Dedifferentiated amniotic fluid mesenchymal stem cell (primary cell): ENCODE results near the gene ZDHHC9.
A peak's percentile ranks its signal among the peaks of the same experiment; 100 is the strongest.
"Not testable (repeated sequence)": the region's sequence is repeated elsewhere in the genome, so short reads cannot be mapped to it uniquely, and the experiment has no call there.

Experiments
- DNase-seq: peaks from one replicate; pipeline ENCODE4 v3.0.0-alpha.2; 2016; ENCODE audit errors: extremely low spot score

The ZDHHC9 gene

DNA sequence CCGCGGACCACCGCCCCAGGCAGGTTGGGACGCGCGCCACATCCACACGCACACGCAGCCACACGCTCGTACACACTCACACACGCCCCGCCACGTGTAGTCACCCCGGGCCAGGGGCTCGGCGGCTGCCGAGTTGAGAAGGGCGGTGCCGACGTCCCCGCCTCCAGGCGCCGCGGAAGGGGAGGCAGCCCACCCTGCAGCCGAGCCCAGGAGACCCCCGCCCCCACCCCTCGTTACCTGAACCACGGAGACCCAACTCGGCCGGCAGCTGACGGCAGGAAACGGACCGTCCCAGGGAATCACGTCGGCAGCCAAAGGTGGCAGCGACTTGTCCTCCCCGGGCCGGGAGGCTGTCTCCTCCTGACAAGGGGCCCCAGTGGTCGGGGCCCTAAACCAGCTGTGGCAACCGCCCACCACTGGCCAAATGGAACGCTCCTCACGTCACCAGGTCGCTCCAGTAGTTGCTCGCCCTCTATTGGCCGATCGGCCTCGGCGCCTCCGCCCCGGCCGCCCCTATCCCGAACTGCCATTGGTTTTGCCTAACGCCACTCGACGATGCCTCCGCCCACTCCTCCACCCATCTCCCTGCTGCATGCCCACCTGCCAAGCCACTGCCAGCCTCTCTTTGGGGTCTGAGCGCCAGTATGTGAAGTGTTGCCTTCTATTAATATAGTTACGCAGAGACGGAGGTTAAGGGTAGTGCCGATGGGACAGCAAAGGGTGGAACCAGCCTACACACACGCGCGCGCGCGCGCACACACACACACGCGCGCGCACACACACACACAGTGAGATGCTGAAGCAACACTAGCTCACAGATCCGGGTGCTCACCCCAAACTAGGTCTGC, at the start of gene ZDHHC9:
Gene ZDHHC9 (minus strand): TSS at position 428 of the 848 bp plus-strand sequence. CDS start 1,941 bp downstream, outside the sequence.
- DNase-seq: peak; percentile 89

DNA sequence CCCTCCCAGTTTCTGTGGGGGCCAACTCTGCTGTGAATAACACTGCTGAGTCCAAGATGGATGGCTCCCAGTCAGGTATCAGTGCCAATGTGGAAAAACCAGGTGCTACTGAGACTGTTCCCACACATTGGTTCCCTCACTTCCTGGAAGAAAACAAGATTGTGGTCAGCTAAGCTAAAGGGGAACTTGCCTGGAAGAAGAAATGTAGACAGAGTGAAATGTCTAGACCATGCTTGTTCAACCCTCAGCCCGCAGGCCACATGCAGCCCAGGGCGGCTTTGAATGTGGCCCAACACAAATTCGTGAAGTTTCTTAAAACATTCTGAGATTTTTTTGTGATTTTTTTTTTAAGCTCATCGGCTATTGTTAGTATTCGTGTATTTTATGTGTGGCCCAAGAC, 33.7 kb upstream of the ZDHHC9 start:
- no peak for DNase-seq

DNA sequence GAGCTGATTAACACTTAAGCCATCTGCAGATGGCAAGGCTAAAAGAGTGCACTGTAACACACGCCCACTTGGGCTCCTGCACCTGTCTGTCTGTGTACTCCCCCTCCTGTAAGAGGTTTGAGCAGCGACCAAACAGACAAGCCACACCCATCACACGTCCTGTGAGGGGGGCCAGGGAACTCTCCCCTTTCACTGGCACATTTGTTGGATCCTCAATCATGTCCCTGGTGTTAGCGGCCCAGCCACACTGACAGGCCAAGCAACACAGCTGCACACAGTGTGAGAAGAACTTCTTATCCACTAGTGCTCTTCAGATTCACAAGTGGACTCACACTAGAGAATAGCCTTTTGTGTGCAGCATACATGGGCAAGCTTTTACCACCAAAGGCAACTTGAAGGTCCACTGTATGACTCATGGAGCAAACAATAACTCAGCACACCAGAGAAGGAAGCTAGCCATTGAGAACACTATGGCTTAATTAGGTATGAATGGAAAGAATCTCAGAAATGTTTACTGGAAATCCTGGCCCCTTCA, 33.2 kb upstream of the ZDHHC9 start:
- no peak for DNase-seq

DNA sequence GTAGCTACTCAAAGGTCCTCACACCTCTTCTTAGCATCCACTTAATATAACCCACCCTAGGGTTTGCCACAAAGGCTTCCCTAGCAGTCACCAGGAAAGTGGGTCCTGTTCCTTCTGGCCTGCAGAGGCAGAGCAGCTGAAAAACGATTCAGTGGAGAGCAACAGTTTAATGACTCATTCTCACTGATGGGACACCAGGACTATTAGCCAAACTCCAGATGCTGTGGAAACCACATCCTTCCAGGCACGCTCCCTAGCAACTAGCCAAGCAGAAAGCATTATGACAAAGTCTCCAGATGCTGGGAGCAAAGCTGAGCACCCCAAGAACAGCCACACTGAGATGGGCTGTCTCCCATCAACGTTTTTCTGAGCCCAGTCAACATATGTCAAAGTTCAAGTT, 32.0 kb upstream of the ZDHHC9 start:
- no peak for DNase-seq

DNA sequence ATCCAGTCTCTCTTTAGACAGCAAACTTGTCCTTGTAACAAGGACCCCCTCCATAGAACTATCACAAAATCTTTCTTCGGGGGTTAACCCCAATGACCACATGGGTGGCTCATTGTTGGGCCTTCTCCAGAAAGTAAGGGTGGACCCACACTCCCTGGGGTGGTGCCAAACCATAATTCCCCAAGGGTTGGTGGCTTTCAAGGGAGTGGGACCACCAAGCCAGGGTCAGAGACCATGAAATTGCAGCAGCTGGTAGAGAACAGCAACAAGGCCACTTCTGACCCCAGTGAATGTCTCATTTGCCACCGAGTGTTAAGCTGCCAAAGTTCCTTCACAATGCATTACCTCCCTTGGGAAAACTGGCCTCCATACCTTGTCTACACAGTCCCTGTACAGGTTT, 28.8 kb upstream of the ZDHHC9 start:
- DNase-seq: no peak

DNA sequence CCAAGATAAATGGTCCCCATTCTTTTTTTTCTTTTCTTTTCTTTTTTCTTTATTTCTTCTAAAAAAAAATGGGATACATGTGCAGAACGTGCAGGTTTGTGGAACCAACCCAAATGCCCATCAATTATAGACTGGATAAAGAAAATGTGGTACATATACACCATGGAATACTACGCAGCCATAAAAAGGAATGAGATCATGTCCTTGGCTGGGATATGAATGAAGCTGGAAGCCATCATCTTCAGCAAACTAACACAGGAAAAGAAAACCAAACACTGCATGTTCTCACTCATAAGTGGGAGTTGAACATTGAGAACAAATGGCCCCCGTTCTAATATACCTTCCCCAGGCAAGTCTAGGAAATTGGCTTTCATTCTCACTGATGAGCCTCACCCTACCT, 22.6 kb upstream of the ZDHHC9 start:
- not testable (repeated sequence) for DNase-seq

DNA sequence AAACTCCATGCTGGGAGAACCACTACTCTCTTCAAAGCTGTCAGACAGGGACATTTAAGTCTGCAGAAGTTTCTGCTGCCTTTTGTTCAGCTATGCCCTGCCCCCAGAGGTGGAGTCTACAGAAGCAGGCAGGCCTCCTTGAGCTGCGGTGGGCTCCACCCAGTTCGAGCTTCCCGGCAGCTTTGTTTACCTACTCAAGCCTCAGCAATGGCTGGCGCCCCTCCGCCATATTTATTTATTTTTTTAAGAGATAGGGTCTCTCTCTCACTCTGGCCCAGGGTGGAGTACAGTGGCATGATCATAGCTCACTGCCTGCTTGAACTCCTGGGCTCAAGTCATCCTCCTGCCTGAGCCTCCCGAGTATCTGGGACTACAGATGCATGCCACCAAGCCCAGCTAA, 15.4 kb upstream of the ZDHHC9 start:
- DNase-seq: not testable (repeated sequence)

DNA sequence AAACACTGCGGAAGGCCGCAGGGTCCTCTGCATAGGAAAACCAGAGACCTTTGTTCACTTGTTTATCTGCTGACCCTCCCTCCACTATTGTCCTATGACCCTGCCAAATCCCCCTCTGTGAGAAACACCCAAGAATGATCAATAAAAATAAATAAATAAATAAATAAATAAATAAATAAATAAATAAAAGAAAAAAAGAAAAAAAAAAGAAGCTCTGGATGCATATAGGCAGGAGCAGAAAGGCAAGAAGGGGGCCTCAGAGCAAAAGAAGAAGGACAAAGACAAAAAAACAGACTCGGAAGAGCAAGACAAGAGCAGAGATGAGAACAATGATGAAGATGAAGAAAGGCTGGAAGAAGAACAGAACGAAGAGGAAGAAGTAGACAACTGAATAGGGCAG, 8.1 kb upstream of the ZDHHC9 start:
- not testable (repeated sequence) for DNase-seq

DNA sequence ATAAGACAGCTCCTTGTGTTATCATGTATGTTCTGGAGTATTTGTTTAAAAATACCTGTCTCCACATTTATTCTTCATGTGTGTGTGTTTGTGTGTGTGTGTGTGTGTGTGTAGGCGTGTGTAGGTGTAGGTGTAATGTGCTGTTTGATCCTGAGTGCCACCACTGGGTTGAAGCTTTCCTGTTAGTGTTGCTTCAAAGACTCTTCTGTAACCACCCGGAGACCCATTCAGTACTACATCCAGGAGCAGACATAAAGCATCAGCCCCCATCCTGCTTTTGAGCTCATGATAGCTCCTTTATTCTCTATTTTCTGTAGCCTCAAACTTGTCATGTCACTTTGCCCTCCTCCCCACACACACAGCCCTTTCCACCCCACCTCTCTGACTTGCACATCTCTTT, 3.0 kb upstream of the ZDHHC9 start:
- no peak for DNase-seq

DNA sequence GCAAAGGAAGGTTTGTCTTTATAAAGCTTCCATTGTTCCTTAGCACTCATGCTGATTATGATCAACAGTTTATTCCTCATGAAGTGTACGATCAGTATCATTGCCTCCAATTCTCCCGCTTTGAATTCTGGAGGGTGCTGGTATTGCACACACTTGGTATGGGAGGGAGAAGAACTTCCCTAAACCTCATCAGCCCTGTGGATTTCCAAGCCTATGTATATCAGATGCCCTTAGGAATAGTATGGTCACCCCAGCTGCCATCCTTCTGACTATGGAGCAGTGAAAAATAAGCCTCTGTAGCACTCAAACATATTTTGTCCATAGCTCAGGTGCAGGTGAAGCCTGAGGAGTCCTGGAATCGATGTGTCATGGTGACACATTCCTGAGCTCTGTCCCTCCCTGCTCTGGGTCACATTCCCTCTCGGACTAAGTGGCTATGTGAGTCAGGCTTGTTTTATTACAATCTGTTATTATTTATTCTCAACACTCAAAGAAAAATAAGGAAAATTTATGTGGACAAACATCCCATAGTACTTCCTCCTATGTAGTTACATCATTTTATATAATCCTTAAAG, 2.0 kb upstream of the ZDHHC9 start:
- no peak for DNase-seq

DNA sequence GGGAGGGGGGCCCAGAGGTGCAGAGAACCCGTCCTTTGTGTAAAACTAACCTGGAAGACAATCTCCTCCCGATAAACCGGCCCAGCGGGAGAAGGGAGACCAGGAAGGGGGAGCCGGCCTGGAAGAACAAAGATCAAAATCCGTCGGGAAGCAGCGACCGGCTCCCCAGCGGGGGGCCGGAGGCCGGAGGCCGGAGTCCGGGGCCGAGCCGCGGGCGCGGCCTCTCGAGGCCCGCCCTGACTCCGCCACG, 552 bp downstream of the ZDHHC9 start:
- DNase-seq: no peak

DNA sequence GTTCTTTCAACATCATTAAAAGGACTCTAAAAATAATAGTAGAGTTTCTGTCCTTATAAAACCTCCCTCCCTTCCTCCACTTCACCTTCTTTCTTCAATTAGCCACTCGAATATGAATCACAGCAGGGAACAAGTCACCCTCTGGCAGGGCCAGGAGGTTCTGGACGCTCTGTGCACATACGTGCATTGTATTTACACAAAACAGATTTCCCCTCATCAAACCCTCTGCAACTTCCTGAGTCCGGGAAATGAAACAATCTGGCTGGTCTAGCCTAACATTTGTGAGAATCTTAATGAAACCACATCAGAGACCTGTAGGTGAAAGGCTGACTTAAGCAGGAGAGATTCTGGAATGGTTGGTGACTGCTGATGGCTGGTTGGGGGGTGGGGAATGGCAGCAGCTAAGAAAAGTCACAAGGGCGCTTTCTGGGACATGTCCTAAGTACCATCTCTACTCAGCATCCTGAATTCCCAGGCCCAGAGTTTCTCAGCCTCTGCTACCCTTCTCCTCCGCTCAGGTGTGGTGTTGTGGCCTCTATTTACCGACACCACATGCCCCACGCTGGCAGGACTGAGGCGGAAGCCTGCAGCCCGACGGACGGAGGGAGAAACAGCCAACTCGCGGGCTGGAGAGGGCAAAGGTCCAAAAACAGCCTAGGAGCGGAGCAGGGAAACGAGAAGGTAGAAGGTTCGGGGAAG, 1.0 kb downstream of the ZDHHC9 start:
- no peak for DNase-seq

DNA sequence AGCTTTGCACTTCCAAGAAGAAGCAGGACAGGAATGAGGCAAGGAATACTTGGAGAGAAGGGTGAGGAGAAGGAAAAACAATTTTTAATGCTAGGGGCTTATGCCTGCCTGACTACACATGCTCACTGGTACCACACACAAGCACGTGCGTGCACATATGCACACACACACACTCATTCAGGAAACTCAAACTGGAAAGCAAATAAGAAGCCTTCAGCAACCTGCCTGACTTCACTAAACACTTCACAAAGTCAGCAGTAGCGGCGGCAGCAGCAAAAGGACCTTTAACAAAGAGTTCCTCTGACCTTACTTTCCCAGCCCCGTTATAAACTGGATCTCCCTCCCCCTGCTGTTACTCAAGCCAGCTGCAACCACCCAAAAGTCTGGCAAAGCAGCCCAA, 3.3 kb downstream of the ZDHHC9 start:
- DNase-seq: no peak

DNA sequence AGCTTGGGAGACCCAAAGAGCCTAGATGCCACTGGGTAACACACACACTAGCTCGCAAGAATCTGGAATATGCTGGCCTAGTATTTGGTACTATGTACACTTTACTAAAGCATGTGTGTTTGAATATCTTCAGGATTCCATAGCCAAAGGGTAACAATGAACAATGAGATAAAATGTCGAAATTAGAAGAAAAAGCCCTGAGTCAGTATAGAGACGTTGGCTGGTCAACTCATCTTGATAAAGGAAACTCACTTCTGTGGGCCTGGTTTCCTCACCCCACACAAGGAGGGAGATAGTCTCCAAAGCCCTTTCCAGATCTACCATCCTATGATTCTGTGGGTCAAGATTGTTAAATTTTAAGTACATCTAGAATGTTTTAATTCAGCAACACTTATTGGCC, 6.9 kb downstream of the ZDHHC9 start:
- no peak for DNase-seq

DNA sequence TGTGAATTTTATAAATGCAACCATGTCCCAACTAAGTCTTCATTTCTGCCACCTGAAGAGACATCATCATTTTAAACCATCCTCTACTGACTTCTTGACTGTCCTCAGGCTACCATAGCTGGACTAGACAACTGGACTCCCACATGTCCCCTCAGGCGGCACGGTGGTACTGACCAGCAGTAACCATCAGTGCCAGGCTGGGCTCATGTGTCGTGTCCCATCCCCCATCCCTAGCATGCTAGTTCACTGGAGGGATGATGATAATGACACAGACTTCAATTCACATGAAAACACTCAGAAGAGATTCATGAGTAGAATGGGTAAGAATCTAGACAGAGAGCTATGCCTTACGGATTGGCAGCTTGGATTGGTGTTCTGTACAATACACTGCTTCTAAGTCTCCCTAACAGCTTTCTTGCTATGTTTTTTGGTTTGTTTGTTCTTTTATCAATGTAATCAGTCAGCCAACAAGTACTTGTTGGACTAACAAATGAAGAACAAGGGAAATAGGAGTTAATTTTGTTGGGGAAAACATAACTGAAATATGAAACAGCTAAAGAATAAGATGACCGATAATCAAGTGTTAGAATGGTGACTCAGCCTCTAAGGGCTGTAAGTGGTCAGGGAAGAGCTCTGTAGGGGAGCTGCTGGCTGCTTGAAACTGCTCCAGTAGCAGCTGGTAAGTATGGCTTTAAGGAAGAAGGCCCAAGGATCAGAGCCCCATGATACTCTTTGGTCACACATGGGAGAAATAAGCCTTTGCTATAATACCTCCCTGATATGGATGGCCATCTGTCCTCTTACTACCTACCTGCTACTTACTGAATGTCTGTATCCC, 10.3 kb downstream of the ZDHHC9 start:
- no peak for DNase-seq

DNA sequence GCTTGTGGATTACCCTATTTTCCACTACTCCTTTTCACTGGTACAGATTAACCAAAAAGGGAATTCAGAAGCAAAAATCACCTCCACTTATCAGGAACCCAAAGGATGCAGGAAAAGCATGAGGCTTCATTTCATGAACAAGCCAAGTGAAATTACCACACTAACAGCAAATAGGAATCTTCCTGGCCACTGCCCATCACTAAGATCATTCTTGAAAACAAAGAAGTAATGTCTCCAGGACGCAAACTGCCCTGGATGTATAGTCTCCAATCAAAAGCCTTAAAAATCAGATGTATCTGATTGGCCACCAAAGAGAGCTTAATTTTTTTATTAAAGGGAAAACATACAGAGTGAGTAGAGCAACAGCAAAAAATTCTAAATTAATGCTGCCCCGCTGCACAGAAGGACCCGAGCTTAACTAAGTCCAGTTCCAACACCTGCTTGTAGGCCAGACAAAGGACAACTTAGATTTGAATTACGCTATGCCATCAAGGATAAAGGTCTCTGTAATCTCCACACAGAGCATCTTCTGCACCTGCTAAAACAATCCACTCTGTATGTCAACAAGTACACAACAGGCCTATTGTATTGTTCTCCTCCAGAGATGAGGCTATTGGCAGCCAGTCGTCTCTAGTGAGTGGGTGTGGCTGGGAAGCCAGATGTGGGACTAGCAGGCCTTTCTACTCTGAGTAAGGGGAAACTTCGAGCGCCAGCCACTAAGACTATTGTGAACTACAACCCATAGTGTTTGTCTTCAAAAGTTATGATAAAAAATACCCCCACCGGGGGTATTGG, 12.4 kb downstream of the ZDHHC9 start:
- no peak for DNase-seq

DNA sequence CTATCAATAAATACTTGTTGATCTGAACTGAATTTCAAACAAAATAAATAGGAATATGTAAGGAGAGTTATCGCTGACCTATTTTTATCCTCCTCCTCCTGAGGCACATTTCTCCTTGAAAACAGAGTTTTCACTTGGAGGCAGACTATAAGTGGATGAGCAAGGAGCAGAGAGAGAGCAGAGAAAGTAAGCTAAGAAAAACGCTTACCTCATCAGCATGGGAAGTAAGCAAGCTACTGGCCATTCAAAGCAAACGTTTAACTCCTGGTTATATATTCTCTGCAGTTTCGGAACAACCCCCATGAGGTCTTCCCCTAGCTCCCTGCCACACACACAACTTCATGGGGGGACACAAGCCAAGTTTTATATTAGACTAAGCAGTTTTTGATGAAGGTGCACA, 13.2 kb downstream of the ZDHHC9 start:
- no peak for DNase-seq

DNA sequence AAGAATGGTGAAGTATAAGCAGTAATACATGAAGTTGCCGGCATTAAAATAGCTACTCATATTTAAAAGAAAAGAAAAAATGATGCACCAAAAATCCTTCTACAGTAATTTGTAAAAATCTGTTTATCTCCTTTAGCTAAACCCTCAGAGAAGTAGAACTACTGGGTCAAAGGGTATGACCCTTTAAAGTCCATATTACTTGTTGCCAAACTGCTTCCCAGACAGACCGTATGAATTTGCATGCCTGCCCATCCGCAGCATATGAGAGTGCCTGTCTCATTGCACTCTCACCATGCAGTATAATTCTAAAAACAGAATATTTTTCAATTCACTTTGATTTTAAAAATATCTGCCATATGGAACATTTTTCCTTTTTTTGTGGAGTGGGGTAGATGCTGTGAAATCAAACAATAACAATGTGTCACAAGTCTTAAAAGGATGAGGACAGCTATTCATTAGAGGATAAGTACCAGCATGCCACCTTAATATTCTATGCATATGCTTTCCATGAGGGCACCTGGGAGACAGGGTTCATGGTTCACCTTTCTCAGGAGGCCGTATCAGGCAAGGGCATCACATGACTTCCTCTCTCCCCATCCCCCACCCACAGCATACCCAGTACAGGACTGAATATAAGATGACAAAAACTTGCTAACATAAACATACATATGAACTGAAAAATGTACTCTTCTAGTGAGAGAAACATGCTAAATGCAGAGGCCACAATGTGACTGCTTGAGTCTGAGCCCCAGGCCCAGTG, 17.8 kb downstream of the ZDHHC9 start:
- DNase-seq: no peak

DNA sequence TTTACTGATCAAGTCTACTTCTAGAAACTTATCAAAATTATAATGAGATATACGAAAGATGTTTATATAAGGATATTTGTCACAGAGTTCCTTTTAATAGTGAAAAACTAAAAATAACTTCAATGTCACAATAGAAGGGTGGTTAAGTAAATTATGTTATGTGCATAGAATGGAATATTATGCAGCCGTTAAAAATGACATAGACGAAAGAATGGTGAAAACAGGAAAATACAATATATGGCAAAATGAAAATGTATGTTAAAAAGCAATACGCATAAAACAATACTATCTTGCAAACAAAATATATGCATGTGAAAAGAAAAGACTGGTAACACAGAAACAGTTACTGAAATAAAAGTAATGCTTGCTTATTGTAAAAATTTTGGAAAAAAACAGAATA, 19.1 kb downstream of the ZDHHC9 start:
- DNase-seq: no peak

DNA sequence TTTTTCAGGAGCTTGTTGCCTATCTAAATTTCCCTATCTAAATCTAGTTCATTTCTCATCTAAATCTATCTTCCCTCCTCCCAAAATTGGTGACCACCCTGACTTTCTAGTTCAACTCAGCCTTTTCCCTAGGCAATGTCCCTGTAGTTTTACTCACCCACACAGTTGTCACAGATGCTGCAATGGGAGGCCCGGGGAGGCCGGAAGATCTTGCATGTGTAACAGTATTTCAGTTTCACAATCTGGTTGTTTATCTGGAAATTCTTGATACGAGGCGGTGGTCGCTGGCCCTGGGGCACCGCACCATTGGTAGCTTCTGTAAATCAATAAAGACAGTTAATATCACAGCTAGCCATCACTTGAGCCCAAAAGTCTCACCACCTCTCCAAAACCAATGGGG, 20.2 kb downstream of the ZDHHC9 start:
- no peak for DNase-seq

DNA sequence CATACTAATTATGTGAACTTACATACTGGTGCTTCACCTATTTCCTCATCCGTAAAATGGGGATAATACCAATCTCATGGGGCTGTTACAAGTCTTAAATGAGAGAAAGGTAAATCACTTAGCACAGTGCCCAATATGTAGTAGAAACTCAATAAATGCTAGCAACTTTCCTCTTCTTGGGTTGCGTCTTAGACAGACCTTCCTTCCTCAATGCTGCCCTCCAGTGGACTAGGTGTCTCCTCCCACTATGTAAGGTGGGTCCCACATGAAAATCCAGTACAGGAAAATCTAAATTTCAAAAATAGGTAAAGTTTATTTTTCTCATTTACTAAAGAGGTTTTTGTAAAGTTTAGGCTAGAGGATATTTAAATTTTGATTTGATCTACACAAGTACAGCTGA, 20.6 kb downstream of the ZDHHC9 start:
- no peak for DNase-seq
